GM23338 (cell line): ENCODE data around the gene RIC8B. TPM values are rescaled to one million over a fixed set of nuclear protein-coding genes. Genes with fewer than 3 reads are reported as not detected.

Source experiments
- ATAC-seq: fragments of 200-7000 bp; cut with Tn5 transposase; 3 replicates; pipeline ENCODE4 v1.9.1; 2020
- DNase-seq: peaks from one replicate; pipeline ENCODE4 v3.0.0-alpha.2; 2015; ENCODE audit warnings: low spot score
- H2AFZ ChIP-seq: fragments of 200-600 bp; sonication (generic); 2 replicates; pipeline ENCODE4 v1.8.0; 2016; ENCODE audit warnings: antibody characterized with exemption, mild to moderate bottlenecking, moderate library complexity
- H3F3A ChIP-seq: fragments of 200-600 bp; sonication (generic); replicated peaks from 2 replicates; pipeline ENCODE4 v1.8.0; 2017; ENCODE audit warnings: antibody characterized with exemption, mixed run types, low read depth
- H3K27ac ChIP-seq: fragments of 200-600 bp; sonication (generic); 2 replicates; pipeline ENCODE4 v1.6.1; 2016; ENCODE audit warnings: low read depth
- H3K27me3 ChIP-seq: fragments of 200-600 bp; sonication (generic); 2 replicates; pipeline ENCODE4 v1.8.0; 2016; ENCODE audit warnings: mild to moderate bottlenecking, mixed run types, moderate library complexity; ENCODE audit not compliant: insufficient read depth
- H3K36me3 ChIP-seq: fragments of 200-600 bp; sonication (generic); 2 replicates; pipeline ENCODE4 v1.8.0; 2016; ENCODE audit warnings: mild to moderate bottlenecking; ENCODE audit not compliant: insufficient read depth
- H3K4me1 ChIP-seq: fragments of 200-600 bp; sonication (generic); 2 replicates; pipeline ENCODE4 v1.8.0; 2016; ENCODE audit warnings: mild to moderate bottlenecking, moderate library complexity; ENCODE audit not compliant: insufficient read depth
- H3K4me2 ChIP-seq: fragments of 200-600 bp; sonication (generic); 2 replicates; pipeline ENCODE4 v1.7.1; 2017; ENCODE audit warnings: mixed run types
- H3K4me3 ChIP-seq: fragments of 200-600 bp; sonication (generic); 2 replicates; pipeline ENCODE4 v1.6.1; 2016; ENCODE audit warnings: mixed run types
- H3K79me2 ChIP-seq: fragments of 200-600 bp; sonication (generic); replicated peaks from 2 replicates; pipeline ENCODE4 v1.8.0; 2017; ENCODE audit warnings: mild to moderate bottlenecking; ENCODE audit not compliant: insufficient read depth
- H3K9me2 ChIP-seq: fragments of 200-600 bp; sonication (generic); 2 replicates; pipeline ENCODE4 v1.8.0; 2017; ENCODE audit not compliant: insufficient read depth
- H4K20me1 ChIP-seq: fragments of 200-600 bp; sonication (generic); replicated peaks from 2 replicates; pipeline ENCODE4 v1.8.0; 2017; ENCODE audit warnings: mild to moderate bottlenecking; ENCODE audit not compliant: insufficient read depth
- H3K27ac Mint-ChIP-seq: 2 replicates; pipeline ENCODE4 v1.8.0; 2020; ENCODE audit warnings: inconsistent platforms, mild to moderate bottlenecking, moderate library complexity, mixed read lengths
- H3K27me3 Mint-ChIP-seq: 3 replicates; pipeline ENCODE4 v1.8.0; 2022; ENCODE audit warnings: low read depth, mild to moderate bottlenecking, moderate library complexity, mixed read lengths, inconsistent platforms; ENCODE audit not compliant: insufficient read depth, poor library complexity
- H3K36me3 Mint-ChIP-seq: 3 replicates; pipeline ENCODE4 v1.8.0; 2021; ENCODE audit warnings: low read depth, mild to moderate bottlenecking, inconsistent platforms, moderate library complexity, mixed read lengths
- H3K4me1 Mint-ChIP-seq: 3 replicates; pipeline ENCODE4 v1.8.0; 2020; ENCODE audit warnings: mild to moderate bottlenecking, inconsistent platforms, mixed read lengths
- H3K4me3 Mint-ChIP-seq: 3 replicates; pipeline ENCODE4 v1.8.0; 2021; ENCODE audit warnings: moderate library complexity, mild to moderate bottlenecking, inconsistent platforms, mixed read lengths
- H3K9me3 Mint-ChIP-seq: 3 replicates; pipeline ENCODE4 v1.8.0; 2020; ENCODE audit warnings: moderate library complexity, mild to moderate bottlenecking, inconsistent platforms, mixed read lengths
- CREB1 ChIP-seq: fragments of 250-450 bp; sonication (Bioruptor Pico); IDR thresholded peaks from 2 replicates; pipeline ENCODE4 v1.5.0; 2020; ENCODE audit warnings: low read depth, mild to moderate bottlenecking, moderate library complexity
- CTCF ChIP-seq, 2 experiments: fragments of 200-600 bp in 1 of 2; sonication (generic) in 1 of 2; conservative IDR thresholded peaks; 2 replicates each; pipeline versions ENCODE4 v1.5.1 to v1.6.1; 2016 to 2017; ENCODE audit warnings: antibody characterized with exemption in 2 of 2, low read depth in 2 of 2, mild to moderate bottlenecking in 2 of 2, moderate library complexity in 1 of 2
- EZH2 ChIP-seq: fragments of 200-600 bp; sonication (generic); IDR thresholded peaks from one replicate; pipeline ENCODE4 v1.8.0; 2017; ENCODE audit warnings: antibody characterized with exemption, mild to moderate bottlenecking, low read depth; ENCODE audit not compliant: unreplicated experiment
- EZH2phosphoT487 ChIP-seq: fragments of 200-600 bp; sonication (generic); IDR thresholded peaks from one replicate; pipeline ENCODE4 v1.8.1; 2018; ENCODE audit warnings: antibody characterized with exemption; ENCODE audit not compliant: unreplicated experiment
- JUNB ChIP-seq: IDR thresholded peaks from one replicate; pipeline ENCODE4 v1.6.1; 2016; ENCODE audit warnings: antibody characterized with exemption; ENCODE audit not compliant: unreplicated experiment
- NANOG ChIP-seq: IDR thresholded peaks from 2 replicates; pipeline ENCODE4 v1.6.1; 2016; ENCODE audit warnings: antibody characterized with exemption, borderline replicate concordance
- POLR2AphosphoS5 ChIP-seq: IDR thresholded peaks from 2 replicates; pipeline ENCODE4 v1.6.1; 2016; ENCODE audit warnings: antibody characterized with exemption, low read depth
- STAT1 ChIP-seq: IDR thresholded peaks from one replicate; pipeline ENCODE4 v1.6.1; 2016; ENCODE audit warnings: antibody characterized with exemption; ENCODE audit not compliant: unreplicated experiment
- ZNF114 ChIP-seq: fragments of 250-450 bp; sonication (Bioruptor Pico); IDR thresholded peaks from 2 replicates; pipeline ENCODE4 v1.5.0; 2020; ENCODE audit warnings: mild to moderate bottlenecking, moderate library complexity
- ZNF331 ChIP-seq: fragments of 250-450 bp; sonication (Bioruptor Pico); IDR thresholded peaks from 2 replicates; pipeline ENCODE4 v1.5.0; 2020; ENCODE audit warnings: low read depth, mild to moderate bottlenecking, moderate library complexity
- polyA plus RNA-seq: library from polyadenylated mRNA; unstranded; fragments of >200 nt; fragmentation: Nextera tagmentation; extraction: Ambion mirVana; gene quantifications from 2 replicates; pipeline ENCODE4 v1.2.1, GENCODE V29; 2016
- total RNA-seq: library from RNA; depleted of rRNA; stranded (reverse); fragments of >200 nt; shearing (Covaris generic); gene quantifications from 2 replicates; pipeline ENCODE4 v1.2.3, GENCODE V29; 2014
- TF ChIP-seq, protein P1 (sequence below): IDR thresholded peaks from 2 replicates; pipeline ENCODE4 v1.6.1; 2016; ENCODE audit warnings: antibody characterized with exemption
- TF ChIP-seq, protein P2 (sequence below): fragments of 250-450 bp; sonication (Bioruptor Pico); IDR thresholded peaks from 2 replicates; pipeline ENCODE4 v1.5.0; 2020; ENCODE audit warnings: mild to moderate bottlenecking, moderate library complexity
- TF ChIP-seq, protein P3 (sequence below): IDR thresholded peaks from one replicate; pipeline ENCODE4 v1.6.1; 2018; ENCODE audit warnings: antibody characterized with exemption; ENCODE audit not compliant: unreplicated experiment

Gene RIC8B
- total and polyA plus RNA-seq, 2 experiments from 2014 or later, result 12.3 to 25.5 TPM

DNA sequence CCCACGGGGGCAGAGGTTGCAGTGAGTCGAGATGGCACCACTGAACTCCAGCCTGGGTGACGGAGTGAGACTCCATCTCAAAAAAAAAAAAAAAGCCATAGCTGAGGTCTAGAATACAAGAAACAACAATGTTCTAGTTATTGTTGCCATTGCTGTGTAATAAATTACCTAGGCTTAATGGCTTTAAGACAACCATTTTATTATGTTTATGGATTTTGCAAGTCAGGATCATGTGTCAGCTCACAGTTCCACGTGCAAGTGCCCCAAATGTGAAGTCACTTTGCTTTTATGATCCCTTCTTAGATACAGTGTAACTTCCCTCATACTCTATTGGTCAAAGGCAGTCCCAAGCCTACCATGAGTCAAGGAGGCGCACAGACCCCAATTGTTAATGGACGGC lies 49.5 kb upstream of the RIC8B start:
- peaks cover 2% of the 10 kb centered on the region for H3K27me3 Mint-ChIP-seq
- no peaks in the 10 kb centered on the region for H3K27me3 ChIP-seq
- no peaks in the 10 kb centered on the region for H3K79me2 ChIP-seq
- DNase-seq (no peak), ATAC-seq (no peak)
- H4K20me1 ChIP-seq, result no peaks in the 10 kb centered on the region
- no peaks in the 10 kb centered on the region for H3K4me1 ChIP-seq
- H3K27ac ChIP-seq, result no peak overlapping the region
- no peaks in the 10 kb centered on the region for H3K36me3 ChIP-seq
- H3K27ac Mint-ChIP-seq, result no peak overlapping the region
- no peak overlapping the region for H3K4me2 ChIP-seq
- H3F3A ChIP-seq, result no peaks in the 10 kb centered on the region
- H3K4me3 ChIP-seq, result no peak overlapping the region
- H3K9me2 ChIP-seq, result no peaks in the 10 kb centered on the region
- TF ChIP-seq, protein P1, sequence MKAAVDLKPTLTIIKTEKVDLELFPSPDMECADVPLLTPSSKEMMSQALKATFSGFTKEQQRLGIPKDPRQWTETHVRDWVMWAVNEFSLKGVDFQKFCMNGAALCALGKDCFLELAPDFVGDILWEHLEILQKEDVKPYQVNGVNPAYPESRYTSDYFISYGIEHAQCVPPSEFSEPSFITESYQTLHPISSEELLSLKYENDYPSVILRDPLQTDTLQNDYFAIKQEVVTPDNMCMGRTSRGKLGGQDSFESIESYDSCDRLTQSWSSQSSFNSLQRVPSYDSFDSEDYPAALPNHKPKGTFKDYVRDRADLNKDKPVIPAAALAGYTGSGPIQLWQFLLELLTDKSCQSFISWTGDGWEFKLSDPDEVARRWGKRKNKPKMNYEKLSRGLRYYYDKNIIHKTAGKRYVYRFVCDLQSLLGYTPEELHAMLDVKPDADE, result no peak
- TF ChIP-seq ZNF114 (CRISPR knock-in tag) (no peak), EZH2phosphoT487 (no peak), CTCF (conservative IDR thresholded peaks at IDR 0.05; ENCODE audit: low read depth in 2 of 2) (no peak), NANOG (no peak), STAT1 (no peak), CREB1 (CRISPR knock-in tag) (no peak), EZH2 (no peak), JUNB (no peak), POLR2AphosphoS5 (no peak), ZNF331 (CRISPR knock-in tag) (no peak)
- TF ChIP-seq, protein P2, sequence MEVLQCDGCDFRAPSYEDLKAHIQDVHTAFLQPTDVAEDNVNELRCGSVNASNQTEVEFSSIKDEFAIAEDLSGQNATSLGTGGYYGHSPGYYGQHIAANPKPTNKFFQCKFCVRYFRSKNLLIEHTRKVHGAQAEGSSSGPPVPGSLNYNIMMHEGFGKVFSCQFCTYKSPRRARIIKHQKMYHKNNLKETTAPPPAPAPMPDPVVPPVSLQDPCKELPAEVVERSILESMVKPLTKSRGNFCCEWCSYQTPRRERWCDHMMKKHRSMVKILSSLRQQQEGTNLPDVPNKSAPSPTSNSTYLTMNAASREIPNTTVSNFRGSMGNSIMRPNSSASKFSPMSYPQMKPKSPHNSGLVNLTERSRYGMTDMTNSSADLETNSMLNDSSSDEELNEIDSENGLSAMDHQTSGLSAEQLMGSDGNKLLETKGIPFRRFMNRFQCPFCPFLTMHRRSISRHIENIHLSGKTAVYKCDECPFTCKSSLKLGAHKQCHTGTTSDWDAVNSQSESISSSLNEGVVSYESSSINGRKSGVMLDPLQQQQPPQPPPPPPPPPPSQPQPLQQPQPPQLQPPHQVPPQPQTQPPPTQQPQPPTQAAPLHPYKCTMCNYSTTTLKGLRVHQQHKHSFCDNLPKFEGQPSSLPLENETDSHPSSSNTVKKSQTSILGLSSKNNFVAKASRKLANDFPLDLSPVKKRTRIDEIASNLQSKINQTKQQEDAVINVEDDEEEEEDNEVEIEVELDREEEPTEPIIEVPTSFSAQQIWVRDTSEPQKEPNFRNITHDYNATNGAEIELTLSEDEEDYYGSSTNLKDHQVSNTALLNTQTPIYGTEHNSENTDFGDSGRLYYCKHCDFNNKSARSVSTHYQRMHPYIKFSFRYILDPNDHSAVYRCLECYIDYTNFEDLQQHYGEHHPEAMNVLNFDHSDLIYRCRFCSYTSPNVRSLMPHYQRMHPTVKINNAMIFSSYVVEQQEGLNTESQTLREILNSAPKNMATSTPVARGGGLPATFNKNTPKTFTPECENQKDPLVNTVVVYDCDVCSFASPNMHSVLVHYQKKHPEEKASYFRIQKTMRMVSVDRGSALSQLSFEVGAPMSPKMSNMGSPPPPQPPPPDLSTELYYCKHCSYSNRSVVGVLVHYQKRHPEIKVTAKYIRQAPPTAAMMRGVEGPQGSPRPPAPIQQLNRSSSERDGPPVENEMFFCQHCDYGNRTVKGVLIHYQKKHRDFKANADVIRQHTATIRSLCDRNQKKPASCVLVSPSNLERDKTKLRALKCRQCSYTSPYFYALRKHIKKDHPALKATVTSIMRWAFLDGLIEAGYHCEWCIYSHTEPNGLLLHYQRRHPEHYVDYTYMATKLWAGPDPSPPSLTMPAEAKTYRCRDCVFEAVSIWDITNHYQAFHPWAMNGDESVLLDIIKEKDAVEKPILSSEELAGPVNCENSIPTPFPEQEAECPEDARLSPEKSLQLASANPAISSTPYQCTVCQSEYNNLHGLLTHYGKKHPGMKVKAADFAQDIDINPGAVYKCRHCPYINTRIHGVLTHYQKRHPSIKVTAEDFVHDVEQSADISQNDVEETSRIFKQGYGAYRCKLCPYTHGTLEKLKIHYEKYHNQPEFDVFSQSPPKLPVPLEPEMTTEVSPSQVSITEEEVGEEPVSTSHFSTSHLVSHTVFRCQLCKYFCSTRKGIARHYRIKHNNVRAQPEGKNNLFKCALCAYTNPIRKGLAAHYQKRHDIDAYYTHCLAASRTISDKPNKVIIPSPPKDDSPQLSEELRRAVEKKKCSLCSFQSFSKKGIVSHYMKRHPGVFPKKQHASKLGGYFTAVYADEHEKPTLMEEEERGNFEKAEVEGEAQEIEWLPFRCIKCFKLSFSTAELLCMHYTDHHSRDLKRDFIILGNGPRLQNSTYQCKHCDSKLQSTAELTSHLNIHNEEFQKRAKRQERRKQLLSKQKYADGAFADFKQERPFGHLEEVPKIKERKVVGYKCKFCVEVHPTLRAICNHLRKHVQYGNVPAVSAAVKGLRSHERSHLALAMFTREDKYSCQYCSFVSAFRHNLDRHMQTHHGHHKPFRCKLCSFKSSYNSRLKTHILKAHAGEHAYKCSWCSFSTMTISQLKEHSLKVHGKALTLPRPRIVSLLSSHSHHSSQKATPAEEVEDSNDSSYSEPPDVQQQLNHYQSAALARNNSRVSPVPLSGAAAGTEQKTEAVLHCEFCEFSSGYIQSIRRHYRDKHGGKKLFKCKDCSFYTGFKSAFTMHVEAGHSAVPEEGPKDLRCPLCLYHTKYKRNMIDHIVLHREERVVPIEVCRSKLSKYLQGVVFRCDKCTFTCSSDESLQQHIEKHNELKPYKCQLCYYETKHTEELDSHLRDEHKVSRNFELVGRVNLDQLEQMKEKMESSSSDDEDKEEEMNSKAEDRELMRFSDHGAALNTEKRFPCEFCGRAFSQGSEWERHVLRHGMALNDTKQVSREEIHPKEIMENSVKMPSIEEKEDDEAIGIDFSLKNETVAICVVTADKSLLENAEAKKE (CRISPR knock-in tag), result no peak
- TF ChIP-seq, protein P3, sequence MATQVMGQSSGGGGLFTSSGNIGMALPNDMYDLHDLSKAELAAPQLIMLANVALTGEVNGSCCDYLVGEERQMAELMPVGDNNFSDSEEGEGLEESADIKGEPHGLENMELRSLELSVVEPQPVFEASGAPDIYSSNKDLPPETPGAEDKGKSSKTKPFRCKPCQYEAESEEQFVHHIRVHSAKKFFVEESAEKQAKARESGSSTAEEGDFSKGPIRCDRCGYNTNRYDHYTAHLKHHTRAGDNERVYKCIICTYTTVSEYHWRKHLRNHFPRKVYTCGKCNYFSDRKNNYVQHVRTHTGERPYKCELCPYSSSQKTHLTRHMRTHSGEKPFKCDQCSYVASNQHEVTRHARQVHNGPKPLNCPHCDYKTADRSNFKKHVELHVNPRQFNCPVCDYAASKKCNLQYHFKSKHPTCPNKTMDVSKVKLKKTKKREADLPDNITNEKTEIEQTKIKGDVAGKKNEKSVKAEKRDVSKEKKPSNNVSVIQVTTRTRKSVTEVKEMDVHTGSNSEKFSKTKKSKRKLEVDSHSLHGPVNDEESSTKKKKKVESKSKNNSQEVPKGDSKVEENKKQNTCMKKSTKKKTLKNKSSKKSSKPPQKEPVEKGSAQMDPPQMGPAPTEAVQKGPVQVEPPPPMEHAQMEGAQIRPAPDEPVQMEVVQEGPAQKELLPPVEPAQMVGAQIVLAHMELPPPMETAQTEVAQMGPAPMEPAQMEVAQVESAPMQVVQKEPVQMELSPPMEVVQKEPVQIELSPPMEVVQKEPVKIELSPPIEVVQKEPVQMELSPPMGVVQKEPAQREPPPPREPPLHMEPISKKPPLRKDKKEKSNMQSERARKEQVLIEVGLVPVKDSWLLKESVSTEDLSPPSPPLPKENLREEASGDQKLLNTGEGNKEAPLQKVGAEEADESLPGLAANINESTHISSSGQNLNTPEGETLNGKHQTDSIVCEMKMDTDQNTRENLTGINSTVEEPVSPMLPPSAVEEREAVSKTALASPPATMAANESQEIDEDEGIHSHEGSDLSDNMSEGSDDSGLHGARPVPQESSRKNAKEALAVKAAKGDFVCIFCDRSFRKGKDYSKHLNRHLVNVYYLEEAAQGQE, result no peak
- H2AFZ ChIP-seq, result no peak overlapping the region
- H3K4me1 Mint-ChIP-seq, result peaks cover 19% of the 10 kb centered on the region
- H3K9me3 Mint-ChIP-seq, result no peaks in the 10 kb centered on the region
- H3K36me3 Mint-ChIP-seq, result no peaks in the 10 kb centered on the region
- H3K4me3 Mint-ChIP-seq, result no peak overlapping the region
